GM10847 (cell line): ENCODE data around the gene COQ10A.

ENCODE experiments used
- POLR2A ChIP-seq: IDR thresholded peaks from 2 replicates; pipeline ENCODE4 v1.6.1; 2011; ENCODE audit not compliant: insufficient read length; ENCODE audit errors: extremely low read depth

Gene COQ10A

GRCh38 chr12:56236985-56237384 lies 29.8 kb upstream of the COQ10A start:
- no peak for TF ChIP-seq POLR2A

DNA sequence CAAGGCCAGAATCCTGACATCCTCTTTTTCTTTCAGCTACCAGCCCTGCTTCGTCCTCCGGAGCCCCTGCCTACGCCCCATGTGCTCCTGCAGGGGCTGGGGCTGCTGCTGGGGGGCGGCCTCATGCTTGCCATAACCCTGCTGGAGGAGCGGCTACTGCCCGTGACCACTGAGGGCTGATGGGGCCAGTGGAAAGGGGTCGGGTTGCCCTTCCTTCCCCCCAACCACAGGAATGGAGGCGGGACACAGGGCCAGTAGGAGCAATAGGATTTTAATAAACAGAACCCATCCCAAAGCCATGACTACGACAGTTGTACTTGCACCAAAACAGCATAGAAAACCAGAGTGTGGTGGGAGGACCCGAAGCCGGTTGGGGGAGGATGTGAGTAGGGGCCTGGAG lies 29.2 kb upstream of the COQ10A start:
- no peak for TF ChIP-seq POLR2A

GRCh38 chr12:56241424-56242303 lies 25.1 kb upstream of the COQ10A start:
- TF ChIP-seq POLR2A = no peak

DNA sequence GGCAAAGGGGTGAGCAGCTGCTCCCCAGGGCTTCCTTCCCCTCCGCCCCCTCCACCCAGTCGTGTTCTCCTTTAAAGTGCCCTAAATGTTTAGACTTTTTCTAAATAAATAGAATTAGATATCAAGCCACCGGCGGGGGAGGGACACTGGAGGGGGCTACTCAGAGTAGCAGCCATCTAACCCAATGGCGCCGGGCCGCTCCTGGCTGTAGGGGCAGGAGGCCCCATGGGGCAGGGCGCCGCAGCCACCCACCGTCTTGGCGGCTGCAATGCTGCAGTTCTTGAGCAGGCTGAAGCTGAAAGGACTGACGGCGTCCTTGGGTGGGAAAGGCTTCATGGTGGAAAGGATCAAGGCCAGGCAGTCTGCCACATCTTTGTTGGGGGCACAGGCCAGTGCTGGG lies 23.8 kb upstream of the COQ10A start:
- TF ChIP-seq POLR2A = no peak

DNA sequence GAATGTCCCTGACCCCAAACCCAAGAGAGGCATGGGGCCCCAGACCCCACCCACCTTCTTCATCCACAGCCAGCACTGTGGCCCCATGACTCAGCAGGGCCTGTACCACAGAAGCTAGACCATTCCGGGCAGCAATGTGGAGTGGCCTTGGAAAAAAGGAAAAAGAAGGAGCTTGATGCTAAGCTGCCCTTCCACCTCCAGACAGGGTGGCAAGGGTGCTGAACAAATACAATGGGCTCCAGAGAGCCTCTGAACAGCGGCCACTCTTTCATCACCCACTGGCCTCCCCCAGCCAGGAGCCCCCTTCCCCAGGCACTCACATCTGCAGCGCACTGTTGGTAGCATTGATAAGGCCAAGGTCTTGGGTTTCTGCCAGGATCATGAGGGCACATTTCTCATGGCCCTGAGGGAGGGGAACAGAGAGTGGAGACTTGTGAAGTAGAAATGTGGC lies 23.0 kb upstream of the COQ10A start:
- TF ChIP-seq POLR2A = no peak

DNA sequence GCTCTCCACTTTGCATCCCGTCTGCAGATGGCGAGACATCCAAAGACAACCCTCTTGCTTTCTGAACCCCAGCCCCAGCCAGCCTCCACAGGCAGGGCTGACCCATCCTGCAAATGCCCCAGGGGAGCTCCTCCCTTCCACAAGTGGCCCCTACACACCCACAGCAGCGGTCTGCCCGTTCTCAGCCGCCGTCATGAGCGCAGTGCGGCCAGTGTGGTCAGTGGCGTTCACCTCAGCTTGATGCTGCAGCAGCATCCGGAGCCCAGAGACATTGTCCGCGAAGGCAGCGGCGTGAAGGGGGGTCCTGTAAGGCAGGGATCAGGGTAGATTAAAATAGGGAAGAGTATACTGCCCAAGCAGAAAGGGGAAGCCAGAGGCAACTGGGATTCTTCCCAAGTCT lies 22.2 kb upstream of the COQ10A start:
- no peak for TF ChIP-seq POLR2A

- no peak for TF ChIP-seq POLR2A
Observed at GRCh38 chr12:56247923-56248322, 18.8 kb upstream of the COQ10A start.

- no peak for TF ChIP-seq POLR2A
Observed at GRCh38 chr12:56248711-56249110, 18.0 kb upstream of the COQ10A start.

DNA sequence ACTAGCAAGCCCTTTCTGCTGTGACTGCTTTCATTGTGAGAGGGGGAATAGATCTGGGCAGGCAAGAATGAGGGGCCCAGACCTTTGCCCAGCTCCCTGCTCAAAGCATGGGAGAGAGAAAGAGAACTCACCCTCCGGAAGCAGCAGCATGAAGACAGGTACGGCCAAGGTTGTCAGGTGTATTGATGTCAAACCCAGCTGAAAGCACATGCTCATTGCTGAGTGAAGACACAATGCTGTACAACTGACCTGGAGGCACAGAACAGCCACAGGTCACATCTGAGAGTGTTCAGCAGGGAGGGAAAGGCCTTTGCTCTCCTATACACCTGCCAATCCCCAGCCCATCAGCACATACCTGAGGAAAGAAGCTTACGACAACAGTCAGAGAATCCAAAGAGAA lies 14.1 kb upstream of the COQ10A start:
- TF ChIP-seq POLR2A = no peak

DNA sequence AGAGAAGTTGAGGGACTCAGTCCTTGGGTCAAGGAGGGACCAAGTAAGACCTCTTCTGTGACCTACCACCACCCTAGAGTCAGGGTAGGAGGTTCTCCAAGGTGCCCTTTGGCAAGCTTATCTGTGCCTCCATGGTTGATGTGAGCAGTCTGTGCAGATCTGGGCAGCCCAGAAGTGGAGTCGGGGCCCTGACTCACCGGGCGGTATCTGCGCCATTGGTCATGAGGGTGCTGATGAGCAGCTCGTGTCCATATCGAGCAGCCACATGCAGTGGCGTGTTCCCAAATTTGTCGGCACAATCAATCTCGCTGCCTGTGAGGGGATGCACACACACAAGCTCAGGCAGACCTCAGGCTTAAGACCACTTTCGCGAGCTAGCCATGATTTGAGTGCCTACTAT lies 13.7 kb upstream of the COQ10A start:
- no peak for TF ChIP-seq POLR2A

DNA sequence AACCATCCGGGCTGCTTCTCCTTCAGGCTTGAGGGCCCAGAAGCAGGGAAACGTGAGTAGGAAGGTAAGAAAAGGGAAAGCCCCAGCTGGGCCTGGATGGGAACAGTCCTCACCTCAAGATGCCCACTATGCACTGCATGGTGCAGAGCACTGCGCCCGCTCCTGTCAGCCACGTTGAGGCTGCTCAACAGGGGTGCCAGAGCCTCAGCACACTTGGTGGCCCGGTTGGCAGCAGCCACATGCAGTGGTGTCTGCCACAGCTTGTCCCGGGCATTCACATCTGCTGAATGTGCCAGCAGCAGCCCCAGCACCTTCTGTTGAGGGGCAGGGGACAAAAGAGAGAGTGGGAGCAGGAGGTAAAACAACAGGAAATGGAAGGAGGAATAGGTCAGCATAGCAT lies 11.1 kb upstream of the COQ10A start:
- TF ChIP-seq POLR2A = no peak

GRCh38 chr12:56256326-56256960 lies 10.3 kb upstream of the COQ10A start:
- TF ChIP-seq POLR2A = no peak

GRCh38 chr12:56257071-56257470 lies 9.7 kb upstream of the COQ10A start:
- TF ChIP-seq POLR2A = no peak

GRCh38 chr12:56257491-56258067 lies 9.2 kb upstream of the COQ10A start:
- no peak for TF ChIP-seq POLR2A

DNA sequence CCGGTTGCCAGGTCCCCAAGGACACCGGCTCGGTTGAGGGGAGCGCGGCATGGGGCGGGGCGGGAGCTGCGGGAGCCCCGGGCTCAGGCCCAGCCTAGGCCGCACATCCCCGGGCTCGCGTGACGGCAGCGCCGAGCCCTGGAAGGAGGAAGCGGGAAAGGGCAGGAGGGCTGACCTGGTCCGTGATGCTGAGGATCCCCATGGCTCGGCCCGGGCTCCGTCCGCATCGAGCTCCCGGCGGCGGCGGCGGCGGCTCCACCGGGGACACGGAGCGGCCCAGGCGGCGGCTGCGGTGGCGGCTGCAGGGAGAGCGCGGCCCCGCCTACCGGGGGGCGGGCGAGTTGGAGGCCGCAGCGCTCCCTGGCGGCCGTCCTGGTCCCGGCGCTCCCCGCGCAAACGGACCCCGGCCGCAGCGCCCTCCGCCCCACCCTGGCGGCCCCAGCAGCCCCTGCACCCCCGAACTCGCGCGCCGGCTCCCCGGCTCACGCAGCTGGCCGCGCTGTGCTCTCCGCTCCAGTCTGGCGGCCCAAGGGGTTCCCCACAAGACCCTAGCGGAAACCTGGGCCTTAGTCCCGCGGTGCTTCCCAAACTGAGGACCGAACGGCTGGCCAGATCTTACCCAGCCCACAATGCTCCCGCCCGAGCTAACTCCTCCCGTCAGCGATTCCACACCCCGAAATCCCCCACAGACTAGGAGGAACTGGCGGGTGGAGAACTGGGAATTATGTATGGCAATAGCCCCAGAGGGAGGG lies 8.5 kb upstream of the COQ10A start, which contains the start of gene ANKRD52:
ANKRD52 (minus strand) TSS at position 317 of the 752 bp plus-strand sequence; CDS start at position 202, 115 bp downstream.
- peak; percentile 35 for TF ChIP-seq POLR2A
